DOHH2 (cell line): ENCODE data around the gene GTSE1.
A peak's percentile ranks its signal among the peaks of the same experiment; 100 is the strongest.

Source experiments
- H3F3A ChIP-seq: fragments of 200-600 bp; sonication (generic), shearing (Covaris generic); 2 replicates; pipeline ENCODE4 v1.6.0; 2016; ENCODE audit warnings: antibody characterized with exemption, mild to moderate bottlenecking; ENCODE audit not compliant: control insufficient read depth, insufficient read depth
- H3K27ac ChIP-seq: fragments of 200-600 bp; sonication (generic); 2 replicates; pipeline ENCODE4 v1.5.1; 2014; ENCODE audit warnings: low read depth, mild to moderate bottlenecking, low read length, moderate library complexity
- H3K27me3 ChIP-seq: fragments of 200-600 bp; sonication (generic); 2 replicates; pipeline ENCODE4 v1.6.1; 2014; ENCODE audit warnings: mild to moderate bottlenecking, low read length, mixed read lengths; ENCODE audit not compliant: control insufficient read depth
- H3K36me3 ChIP-seq: fragments of 200-600 bp; sonication (generic); 2 replicates; pipeline ENCODE4 v1.6.1; 2014; ENCODE audit warnings: mild to moderate bottlenecking, low read length, moderate library complexity, mixed read lengths; ENCODE audit not compliant: control insufficient read depth
- H3K4me1 ChIP-seq: fragments of 200-600 bp; sonication (generic); 2 replicates; pipeline ENCODE4 v1.6.1; 2014; ENCODE audit warnings: mild to moderate bottlenecking, low read length, mixed read lengths; ENCODE audit not compliant: control insufficient read depth
- H3K4me2 ChIP-seq: fragments of 200-600 bp; sonication (generic); 2 replicates; pipeline ENCODE4 v1.6.0; 2014; ENCODE audit warnings: mild to moderate bottlenecking, low read length, moderate library complexity
- H3K4me3 ChIP-seq: fragments of 200-600 bp; sonication (generic); 2 replicates; pipeline ENCODE4 v1.5.1; 2014; ENCODE audit warnings: mild to moderate bottlenecking, low read length, mixed read lengths
- H3K79me2 ChIP-seq: fragments of 200-600 bp; sonication (generic); 2 replicates; pipeline ENCODE4 v1.6.1; 2014; ENCODE audit warnings: mild to moderate bottlenecking, low read length, mixed read lengths; ENCODE audit not compliant: control insufficient read depth
- H3K9me2 ChIP-seq: fragments of 200-600 bp; sonication (generic); replicated peaks from 2 replicates; pipeline ENCODE4 v1.6.1; 2014; ENCODE audit warnings: mild to moderate bottlenecking, low read length, mixed read lengths; ENCODE audit not compliant: control insufficient read depth
- H3K9me3 ChIP-seq: fragments of 200-600 bp; sonication (generic); 2 replicates; pipeline ENCODE4 v1.6.1; 2014; ENCODE audit warnings: antibody characterized with exemption, low read length, mixed read lengths; ENCODE audit not compliant: control insufficient read depth, insufficient read depth
- H4K20me1 ChIP-seq: fragments of 200-600 bp; sonication (generic); 2 replicates; pipeline ENCODE4 v1.6.0; 2014; ENCODE audit warnings: low read depth, mild to moderate bottlenecking, antibody characterized with exemption, low read length, moderate library complexity; ENCODE audit not compliant: control insufficient read depth, insufficient read depth
- EZH2phosphoT487 ChIP-seq: fragments of 200-600 bp; sonication (generic); IDR thresholded peaks from 2 replicates; pipeline ENCODE4 v1.6.1; 2017; ENCODE audit warnings: borderline replicate concordance, mild to moderate bottlenecking, antibody characterized with exemption, low read length, moderate library complexity, mixed read lengths
- TF ChIP-seq, protein P1 (sequence below): fragments of 200-600 bp; sonication (generic); IDR thresholded peaks from one replicate; pipeline ENCODE4 v1.5.1; 2014; ENCODE audit warnings: antibody characterized with exemption, mild to moderate bottlenecking, low read depth, low read length; ENCODE audit not compliant: poor library complexity, severe bottlenecking

GTSE1 gene

GRCh38 chr22:46280063-46280817 lies 16.4 kb upstream of the GTSE1 start:
- H3K27ac ChIP-seq, result no peak overlapping the region
- peaks cover 7% of the 10 kb centered on the region for H3K4me1 ChIP-seq
- H3K79me2 ChIP-seq, result no peaks in the 10 kb centered on the region
- peaks cover 4% of the 10 kb centered on the region; the same call in 1 of the 2 replicates for H3K9me3 ChIP-seq
- H3K9me2 ChIP-seq, result no peaks in the 10 kb centered on the region
- no peaks in the 10 kb centered on the region for H3F3A ChIP-seq
- H3K4me3 ChIP-seq, result no peak overlapping the region
- H3K27me3 ChIP-seq, result no peaks in the 10 kb centered on the region
- H3K36me3 ChIP-seq, result no peaks in the 10 kb centered on the region
- no peak for TF ChIP-seq EZH2phosphoT487
- TF ChIP-seq, protein P1, sequence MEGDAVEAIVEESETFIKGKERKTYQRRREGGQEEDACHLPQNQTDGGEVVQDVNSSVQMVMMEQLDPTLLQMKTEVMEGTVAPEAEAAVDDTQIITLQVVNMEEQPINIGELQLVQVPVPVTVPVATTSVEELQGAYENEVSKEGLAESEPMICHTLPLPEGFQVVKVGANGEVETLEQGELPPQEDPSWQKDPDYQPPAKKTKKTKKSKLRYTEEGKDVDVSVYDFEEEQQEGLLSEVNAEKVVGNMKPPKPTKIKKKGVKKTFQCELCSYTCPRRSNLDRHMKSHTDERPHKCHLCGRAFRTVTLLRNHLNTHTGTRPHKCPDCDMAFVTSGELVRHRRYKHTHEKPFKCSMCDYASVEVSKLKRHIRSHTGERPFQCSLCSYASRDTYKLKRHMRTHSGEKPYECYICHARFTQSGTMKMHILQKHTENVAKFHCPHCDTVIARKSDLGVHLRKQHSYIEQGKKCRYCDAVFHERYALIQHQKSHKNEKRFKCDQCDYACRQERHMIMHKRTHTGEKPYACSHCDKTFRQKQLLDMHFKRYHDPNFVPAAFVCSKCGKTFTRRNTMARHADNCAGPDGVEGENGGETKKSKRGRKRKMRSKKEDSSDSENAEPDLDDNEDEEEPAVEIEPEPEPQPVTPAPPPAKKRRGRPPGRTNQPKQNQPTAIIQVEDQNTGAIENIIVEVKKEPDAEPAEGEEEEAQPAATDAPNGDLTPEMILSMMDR, result no peak
- H3K4me2 ChIP-seq, result no peak overlapping the region
- no peaks in the 10 kb centered on the region for H4K20me1 ChIP-seq

DNA sequence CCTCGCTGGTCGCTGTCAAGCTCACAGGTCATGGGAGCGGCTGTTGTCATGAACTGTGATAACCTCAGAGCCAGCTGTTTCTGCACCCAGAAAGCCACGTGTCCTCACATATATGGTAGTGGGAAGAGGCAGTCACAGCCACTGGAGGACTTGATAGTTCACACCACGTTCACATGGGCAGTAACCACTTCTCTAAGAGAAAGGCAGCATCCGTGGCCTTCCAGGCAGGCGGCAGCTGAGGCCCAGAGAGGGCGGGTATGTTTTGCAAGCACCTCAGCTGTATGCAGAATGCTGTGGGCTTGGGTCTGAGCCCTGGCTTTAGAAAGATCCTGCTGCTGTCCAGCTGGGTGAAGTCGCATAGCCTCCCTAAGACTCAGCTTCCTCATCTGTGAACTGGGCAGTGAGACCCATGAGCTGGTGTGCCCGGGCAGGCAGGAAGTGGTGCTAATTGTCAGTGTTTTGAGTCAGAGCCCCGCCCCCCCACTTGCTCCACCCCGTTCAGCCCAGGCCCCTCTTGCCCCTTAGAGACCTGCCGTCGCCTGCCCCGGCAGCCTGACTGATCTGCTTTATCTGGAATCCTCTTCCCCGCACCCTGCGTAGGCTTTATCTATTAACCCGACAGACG lies 15.6 kb upstream of the GTSE1 start:
- no peaks in the 10 kb centered on the region for H3K36me3 ChIP-seq
- H3K79me2 ChIP-seq, result no peaks in the 10 kb centered on the region
- no peaks in the 10 kb centered on the region for H3K9me3 ChIP-seq
- H3K9me2 ChIP-seq, result no peaks in the 10 kb centered on the region
- H3F3A ChIP-seq, result no peaks in the 10 kb centered on the region
- H3K4me3 ChIP-seq, result no peak overlapping the region
- no peak overlapping the region for H3K27ac ChIP-seq
- no peaks in the 10 kb centered on the region for H4K20me1 ChIP-seq
- no peaks in the 10 kb centered on the region for H3K27me3 ChIP-seq
- H3K4me2 ChIP-seq, result 0 out of 2 replicates have a peak overlapping the region, but pooled peaks have one; percentile 19
- TF ChIP-seq, protein P1, result no peak
- no peak for TF ChIP-seq EZH2phosphoT487
- H3K4me1 ChIP-seq, result peaks cover 7% of the 10 kb centered on the region

DNA sequence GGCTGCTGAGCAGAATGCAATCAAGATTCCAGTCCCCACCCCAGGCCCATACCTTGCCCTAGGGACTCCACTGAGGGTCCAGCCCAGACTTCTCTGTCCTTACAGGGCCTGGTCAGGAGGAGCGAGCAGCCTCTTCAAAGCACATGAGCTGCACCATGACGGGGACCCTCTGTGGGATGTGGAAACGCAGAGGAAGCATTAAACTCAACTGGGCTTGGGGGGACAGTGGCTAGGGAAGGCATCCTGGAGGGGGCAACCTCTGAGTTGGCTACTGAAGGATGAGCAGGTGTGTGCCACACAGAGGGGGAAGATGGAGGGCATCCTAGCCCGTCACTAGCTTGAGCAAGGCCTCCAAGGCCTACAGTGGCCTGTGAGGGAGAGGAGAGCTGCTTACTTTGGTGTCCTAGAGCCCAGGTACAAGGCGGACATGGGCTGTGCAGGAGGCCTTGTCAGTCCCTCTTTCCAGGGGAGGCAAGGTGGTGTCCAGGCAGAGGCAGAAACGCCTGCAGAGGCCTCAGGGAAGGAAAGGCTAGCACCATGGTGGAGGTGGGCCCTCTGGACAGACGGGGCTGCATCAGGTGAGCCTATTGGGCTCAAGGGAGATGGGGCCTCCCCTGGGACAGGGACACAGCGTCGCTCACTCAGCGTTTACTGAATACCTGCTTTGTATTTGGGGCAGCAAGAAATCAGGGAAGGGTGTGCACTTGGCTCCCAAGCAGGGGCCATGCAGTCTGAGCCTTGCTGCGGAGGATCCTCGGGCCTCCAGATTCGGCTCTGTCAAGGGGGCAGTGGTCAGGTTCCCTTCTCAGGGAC lies 14.6 kb upstream of the GTSE1 start:
- TF ChIP-seq, protein P1, result no peak
- no peak for TF ChIP-seq EZH2phosphoT487
- Histone ChIP-seq H3K79me2 (no peaks in the 10 kb centered on the region), H3K27me3 (no peaks in the 10 kb centered on the region), H3F3A (no peaks in the 10 kb centered on the region), H3K36me3 (no peaks in the 10 kb centered on the region), H3K27ac (no peak overlapping the region), H3K9me3 (no peaks in the 10 kb centered on the region), H4K20me1 (no peaks in the 10 kb centered on the region), H3K9me2 (no peaks in the 10 kb centered on the region), H3K4me3 (no peak overlapping the region), H3K4me1 (peaks cover 12% of the 10 kb centered on the region), H3K4me2 (no peak overlapping the region)
